ENCODE data around the gene ACKR2. TPM values are rescaled to one million over a fixed set of nuclear protein-coding genes. Genes with fewer than 3 reads are reported as not detected.

Gene ACKR2
- total and polyA plus RNA-seq, 2 of the 13 experiments (the other 11 are each of a cell fraction or from before 2014, with no cell fraction given) = 1.1 to 1.9 TPM

DNA sequence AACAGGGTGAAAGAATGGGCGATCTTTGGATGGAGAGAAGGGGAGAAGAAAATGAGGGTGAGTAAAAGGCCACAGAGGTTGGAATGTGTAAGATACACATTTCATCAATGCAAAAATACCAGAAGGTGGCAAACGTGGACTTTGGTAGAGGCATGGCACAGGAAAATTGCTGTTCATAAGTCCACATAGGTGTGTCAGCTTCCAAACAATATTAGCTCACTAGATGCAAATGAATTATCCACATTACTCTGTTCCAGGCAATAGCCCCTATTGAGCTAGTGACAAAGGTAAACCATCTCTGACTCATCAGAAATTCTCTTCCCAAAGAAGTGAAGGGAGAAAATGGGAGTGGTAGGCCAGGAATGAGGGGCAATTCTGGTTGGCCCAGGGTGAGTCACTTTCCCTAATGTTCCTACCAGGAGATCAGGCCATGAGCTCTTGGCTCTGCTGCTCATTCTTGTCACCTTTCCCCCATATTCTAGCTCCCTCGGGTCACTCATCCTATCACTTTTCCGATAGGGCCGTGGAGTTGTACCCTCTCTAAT, 19.9 kb downstream of the ACKR2 start (continued):
- TF ChIP-seq, protein P1, sequence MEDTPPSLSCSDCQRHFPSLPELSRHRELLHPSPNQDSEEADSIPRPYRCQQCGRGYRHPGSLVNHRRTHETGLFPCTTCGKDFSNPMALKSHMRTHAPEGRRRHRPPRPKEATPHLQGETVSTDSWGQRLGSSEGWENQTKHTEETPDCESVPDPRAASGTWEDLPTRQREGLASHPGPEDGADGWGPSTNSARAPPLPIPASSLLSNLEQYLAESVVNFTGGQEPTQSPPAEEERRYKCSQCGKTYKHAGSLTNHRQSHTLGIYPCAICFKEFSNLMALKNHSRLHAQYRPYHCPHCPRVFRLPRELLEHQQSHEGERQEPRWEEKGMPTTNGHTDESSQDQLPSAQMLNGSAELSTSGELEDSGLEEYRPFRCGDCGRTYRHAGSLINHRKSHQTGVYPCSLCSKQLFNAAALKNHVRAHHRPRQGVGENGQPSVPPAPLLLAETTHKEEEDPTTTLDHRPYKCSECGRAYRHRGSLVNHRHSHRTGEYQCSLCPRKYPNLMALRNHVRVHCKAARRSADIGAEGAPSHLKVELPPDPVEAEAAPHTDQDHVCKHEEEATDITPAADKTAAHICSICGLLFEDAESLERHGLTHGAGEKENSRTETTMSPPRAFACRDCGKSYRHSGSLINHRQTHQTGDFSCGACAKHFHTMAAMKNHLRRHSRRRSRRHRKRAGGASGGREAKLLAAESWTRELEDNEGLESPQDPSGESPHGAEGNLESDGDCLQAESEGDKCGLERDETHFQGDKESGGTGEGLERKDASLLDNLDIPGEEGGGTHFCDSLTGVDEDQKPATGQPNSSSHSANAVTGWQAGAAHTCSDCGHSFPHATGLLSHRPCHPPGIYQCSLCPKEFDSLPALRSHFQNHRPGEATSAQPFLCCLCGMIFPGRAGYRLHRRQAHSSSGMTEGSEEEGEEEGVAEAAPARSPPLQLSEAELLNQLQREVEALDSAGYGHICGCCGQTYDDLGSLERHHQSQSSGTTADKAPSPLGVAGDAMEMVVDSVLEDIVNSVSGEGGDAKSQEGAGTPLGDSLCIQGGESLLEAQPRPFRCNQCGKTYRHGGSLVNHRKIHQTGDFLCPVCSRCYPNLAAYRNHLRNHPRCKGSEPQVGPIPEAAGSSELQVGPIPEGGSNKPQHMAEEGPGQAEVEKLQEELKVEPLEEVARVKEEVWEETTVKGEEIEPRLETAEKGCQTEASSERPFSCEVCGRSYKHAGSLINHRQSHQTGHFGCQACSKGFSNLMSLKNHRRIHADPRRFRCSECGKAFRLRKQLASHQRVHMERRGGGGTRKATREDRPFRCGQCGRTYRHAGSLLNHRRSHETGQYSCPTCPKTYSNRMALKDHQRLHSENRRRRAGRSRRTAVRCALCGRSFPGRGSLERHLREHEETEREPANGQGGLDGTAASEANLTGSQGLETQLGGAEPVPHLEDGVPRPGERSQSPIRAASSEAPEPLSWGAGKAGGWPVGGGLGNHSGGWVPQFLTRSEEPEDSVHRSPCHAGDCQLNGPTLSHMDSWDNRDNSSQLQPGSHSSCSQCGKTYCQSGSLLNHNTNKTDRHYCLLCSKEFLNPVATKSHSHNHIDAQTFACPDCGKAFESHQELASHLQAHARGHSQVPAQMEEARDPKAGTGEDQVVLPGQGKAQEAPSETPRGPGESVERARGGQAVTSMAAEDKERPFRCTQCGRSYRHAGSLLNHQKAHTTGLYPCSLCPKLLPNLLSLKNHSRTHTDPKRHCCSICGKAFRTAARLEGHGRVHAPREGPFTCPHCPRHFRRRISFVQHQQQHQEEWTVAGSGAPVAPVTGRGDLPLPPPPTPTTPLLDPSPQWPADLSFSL (CRISPR knock-in tag; IDR thresholded peaks at IDR 0.05) = no peak
- TF ChIP-seq NFATC3 (CRISPR knock-in tag; IDR thresholded peaks at IDR 0.05) = no peak
- no peak for TF ChIP-seq CC2D1A (CRISPR knock-in tag; IDR thresholded peaks at IDR 0.05)
- TF ChIP-seq CBX2 (IDR thresholded peaks at IDR 0.05; ENCODE audit: low read depth, low read length) = no peak
- no peak for TF ChIP-seq CBX2 (CRISPR knock-in tag; IDR thresholded peaks at IDR 0.05; ENCODE audit: low read depth)
- TF ChIP-seq GATAD2A (CRISPR knock-in tag; IDR thresholded peaks at IDR 0.05) = peak; percentile 79
- no peak for TF ChIP-seq U2AF2 (IDR thresholded peaks at IDR 0.05; ENCODE audit: low read depth, low read length)
- TF ChIP-seq ZFP37 (CRISPR knock-in tag; IDR thresholded peaks at IDR 0.05; ENCODE audit: borderline replicate concordance) = no peak
- TF ChIP-seq ATRX (CRISPR knock-in tag; IDR thresholded peaks at IDR 0.05; ENCODE audit: borderline replicate concordance) = no peak
- no peak for TF ChIP-seq EED (CRISPR knock-in tag; IDR thresholded peaks at IDR 0.05)
- TF ChIP-seq, protein P2, sequence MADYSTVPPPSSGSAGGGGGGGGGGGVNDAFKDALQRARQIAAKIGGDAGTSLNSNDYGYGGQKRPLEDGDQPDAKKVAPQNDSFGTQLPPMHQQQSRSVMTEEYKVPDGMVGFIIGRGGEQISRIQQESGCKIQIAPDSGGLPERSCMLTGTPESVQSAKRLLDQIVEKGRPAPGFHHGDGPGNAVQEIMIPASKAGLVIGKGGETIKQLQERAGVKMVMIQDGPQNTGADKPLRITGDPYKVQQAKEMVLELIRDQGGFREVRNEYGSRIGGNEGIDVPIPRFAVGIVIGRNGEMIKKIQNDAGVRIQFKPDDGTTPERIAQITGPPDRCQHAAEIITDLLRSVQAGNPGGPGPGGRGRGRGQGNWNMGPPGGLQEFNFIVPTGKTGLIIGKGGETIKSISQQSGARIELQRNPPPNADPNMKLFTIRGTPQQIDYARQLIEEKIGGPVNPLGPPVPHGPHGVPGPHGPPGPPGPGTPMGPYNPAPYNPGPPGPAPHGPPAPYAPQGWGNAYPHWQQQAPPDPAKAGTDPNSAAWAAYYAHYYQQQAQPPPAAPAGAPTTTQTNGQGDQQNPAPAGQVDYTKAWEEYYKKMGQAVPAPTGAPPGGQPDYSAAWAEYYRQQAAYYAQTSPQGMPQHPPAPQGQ (CRISPR knock-in tag; IDR thresholded peaks at IDR 0.05; ENCODE audit: borderline replicate concordance) = no peak
- TF ChIP-seq ZMYM3 (CRISPR knock-in tag; IDR thresholded peaks at IDR 0.05) = 0 out of 2 replicates have a peak, but pooled peaks have one; percentile 9
- no peak; the same call in 1 of the 2 replicates for TF ChIP-seq KAT7 (CRISPR knock-in tag; IDR thresholded peaks at IDR 0.05; ENCODE audit: borderline replicate concordance)
- TF ChIP-seq ZNF7 (CRISPR knock-in tag; IDR thresholded peaks at IDR 0.05) = no peak
- TF ChIP-seq ESRRA (CRISPR knock-in tag; IDR thresholded peaks at IDR 0.05; ENCODE audit: low read depth) = 0 out of 2 replicates have a peak, but pooled peaks have one; percentile 19
- no peak for TF ChIP-seq EHMT2 (IDR thresholded peaks at IDR 0.05; ENCODE audit: borderline replicate concordance, low read depth, low read length)
- no peak for TF ChIP-seq ZNF337 (CRISPR knock-in tag; IDR thresholded peaks at IDR 0.05; ENCODE audit: borderline replicate concordance, low read depth)
- TF ChIP-seq CREM (IDR thresholded peaks at IDR 0.05) = peak; percentile 76; the same call in 1 of the 2 replicates
- no peak for TF ChIP-seq CREM (CRISPR knock-in tag; IDR thresholded peaks at IDR 0.05)
- no peak for TF ChIP-seq ZNF496 (CRISPR knock-in tag; IDR thresholded peaks at IDR 0.05; ENCODE audit: insufficient replicate concordance)
- peak; percentile 58 for TF ChIP-seq ELF3 (CRISPR knock-in tag; IDR thresholded peaks at IDR 0.05)
- TF ChIP-seq BORCS8-MEF2B (CRISPR knock-in tag; IDR thresholded peaks at IDR 0.05) = no peak
- no peak for TF ChIP-seq CENPX (CRISPR knock-in tag; IDR thresholded peaks at IDR 0.05)
